BLaER1 (cell line): Measurements from ENCODE around the gene CMTM2.

Source experiments
- H3K27ac ChIP-seq: shearing (Covaris generic); formaldehyde crosslinking; 2 replicates; pipeline ENCODE4 v1.8.1; 2022
- H3K27me3 ChIP-seq: shearing (Covaris generic); formaldehyde crosslinking; 2 replicates; pipeline ENCODE4 v1.8.1; 2022
- H3K36me3 ChIP-seq: shearing (Covaris generic); formaldehyde crosslinking; 2 replicates; pipeline ENCODE4 v1.8.1; 2022
- H3K4me1 ChIP-seq: shearing (Covaris generic); formaldehyde crosslinking; 2 replicates; pipeline ENCODE4 v1.8.1; 2022
- H3K4me2 ChIP-seq: shearing (Covaris generic); formaldehyde crosslinking; 2 replicates; pipeline ENCODE4 v1.8.1; 2022
- H3K4me3 ChIP-seq: shearing (Covaris generic); formaldehyde crosslinking; 2 replicates; pipeline ENCODE4 v1.8.1; 2022
- H3K9ac ChIP-seq: shearing (Covaris generic); formaldehyde crosslinking; 2 replicates; pipeline ENCODE4 v1.8.1; 2022
- H3K9me3 ChIP-seq: shearing (Covaris generic); formaldehyde crosslinking; 2 replicates; pipeline ENCODE4 v1.8.1; 2022
- H4K20me1 ChIP-seq: shearing (Covaris generic); formaldehyde crosslinking; 2 replicates; pipeline ENCODE4 v1.8.1; 2022
- Cebpa-rat ChIP-seq: shearing (Covaris generic); IDR thresholded peaks from 2 replicates; pipeline ENCODE4 v1.8.1; 2022

CMTM2 gene, protein sequence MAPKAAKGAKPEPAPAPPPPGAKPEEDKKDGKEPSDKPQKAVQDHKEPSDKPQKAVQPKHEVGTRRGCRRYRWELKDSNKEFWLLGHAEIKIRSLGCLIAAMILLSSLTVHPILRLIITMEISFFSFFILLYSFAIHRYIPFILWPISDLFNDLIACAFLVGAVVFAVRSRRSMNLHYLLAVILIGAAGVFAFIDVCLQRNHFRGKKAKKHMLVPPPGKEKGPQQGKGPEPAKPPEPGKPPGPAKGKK

DNA sequence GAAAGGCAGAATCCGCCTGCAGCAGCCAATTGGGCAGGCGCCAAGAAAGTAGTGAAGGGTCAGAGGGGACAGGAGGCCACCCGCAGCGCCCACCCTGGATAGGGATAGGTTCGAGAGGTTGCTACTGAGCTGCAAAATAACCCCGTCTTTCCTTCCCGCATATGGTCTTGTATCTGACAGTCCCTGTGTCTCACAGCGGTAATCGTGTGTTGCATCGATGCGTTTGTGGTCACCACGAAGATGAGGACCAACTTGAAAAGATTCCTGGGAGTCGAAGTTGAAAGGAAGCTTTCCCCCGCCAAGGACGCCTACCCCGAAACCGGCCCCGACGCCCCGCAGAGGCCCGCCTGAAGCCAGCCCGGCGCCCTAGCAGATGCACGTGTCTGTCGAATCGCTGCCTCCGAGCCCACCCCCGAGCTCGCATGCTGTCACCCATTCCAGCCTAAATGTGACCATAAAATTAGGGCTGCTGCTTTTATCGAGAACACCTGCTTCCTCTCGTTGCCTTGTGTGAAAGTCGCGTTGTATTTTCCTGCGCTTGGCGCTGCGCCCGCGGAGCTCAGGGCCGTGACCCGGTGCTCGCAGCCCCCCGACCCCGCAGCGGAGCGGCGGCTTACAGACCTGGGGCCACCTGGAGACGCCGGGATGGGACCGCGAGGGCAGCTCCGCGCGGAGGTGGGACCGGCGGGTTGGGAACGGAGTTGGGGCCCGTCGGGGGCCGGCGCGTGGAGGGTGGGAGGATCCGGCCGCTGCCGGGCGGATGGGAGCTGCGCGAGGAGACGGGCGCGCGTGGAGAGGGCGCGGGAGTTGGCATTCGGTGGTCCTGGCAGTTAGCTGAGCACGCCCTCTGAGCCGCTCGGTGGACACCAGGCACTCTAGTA lies at the start of gene CMTM2:
Gene CMTM2, plus strand, starts transcription at position 813 of the 881 bp plus-strand sequence. CDS start 145 bp downstream, outside the sequence.
- no peak for TF ChIP-seq Cebpa-rat
- Histone ChIP-seq H3K4me3 (peak within 1 kb of the TSS; percentile 58), H3K4me1 (peaks cover 92% of the 10 kb centered on the region), H3K9ac (peak within 1 kb of the TSS; percentile 67), H4K20me1 (no peaks in the 10 kb centered on the region), H3K4me2 (peak within 1 kb of the TSS; percentile 93), H3K36me3 (no peaks in the 10 kb centered on the region), H3K27me3 (no peaks in the 10 kb centered on the region), H3K9me3 (no peaks in the 10 kb centered on the region), H3K27ac (peak within 1 kb of the TSS; percentile 71)

DNA sequence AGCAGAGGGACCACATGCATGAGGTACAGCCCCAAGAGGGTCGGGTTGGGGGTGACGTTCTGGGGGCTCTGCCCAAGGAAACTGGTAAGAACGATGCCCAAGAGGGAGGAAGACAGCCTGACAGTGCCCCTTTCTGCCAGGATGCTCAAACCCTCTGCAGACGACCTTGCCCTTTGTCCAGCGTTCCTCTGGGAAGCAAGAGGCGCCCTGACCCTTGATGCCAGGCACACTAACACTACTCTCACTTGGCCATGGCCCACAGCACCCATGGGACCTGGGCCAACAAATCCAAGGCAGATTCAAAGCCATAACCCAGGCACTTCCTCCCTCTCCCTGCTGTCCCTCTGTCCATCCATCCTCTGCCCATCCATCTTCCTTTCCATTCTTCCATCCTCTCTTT lies 49.8 kb upstream of the CMTM2 start:
- no peak overlapping the region for H3K9ac ChIP-seq
- no peak for TF ChIP-seq Cebpa-rat
- peaks cover 28% of the 10 kb centered on the region; the same call in 1 of the 2 replicates for H3K36me3 ChIP-seq
- H3K4me3 ChIP-seq: no peak overlapping the region
- H3K9me3 ChIP-seq: no peaks in the 10 kb centered on the region
- no peaks in the 10 kb centered on the region for H3K27me3 ChIP-seq
- no peak overlapping the region for H3K4me2 ChIP-seq
- H3K4me1 ChIP-seq: peaks cover 44% of the 10 kb centered on the region
- no peaks in the 10 kb centered on the region for H4K20me1 ChIP-seq
- no peak overlapping the region for H3K27ac ChIP-seq

DNA sequence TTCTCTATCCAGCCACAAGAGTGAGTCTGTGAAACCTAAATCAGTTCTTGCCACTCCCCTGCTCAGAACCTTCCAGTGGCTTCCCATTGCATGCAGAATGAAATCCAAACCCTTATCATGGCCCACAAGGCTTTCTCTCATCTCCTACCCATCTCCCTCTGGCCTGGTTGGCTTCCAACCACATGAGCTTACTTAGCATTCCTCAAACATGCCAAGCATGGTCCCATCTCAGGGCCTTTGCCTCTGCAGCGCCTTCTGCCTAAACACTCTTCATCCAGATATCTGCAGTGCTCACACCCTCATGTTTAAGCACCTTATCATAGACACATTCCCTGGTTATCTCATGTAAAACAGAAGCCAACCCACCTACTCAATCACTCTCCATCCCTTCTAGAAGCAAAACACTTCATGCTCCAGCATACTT lies 44.9 kb upstream of the CMTM2 start:
- Histone ChIP-seq H3K4me2 (no peak overlapping the region), H3K4me1 (peaks cover 28% of the 10 kb centered on the region), H4K20me1 (no peaks in the 10 kb centered on the region), H3K27me3 (no peaks in the 10 kb centered on the region), H3K4me3 (no peak overlapping the region), H3K36me3 (peaks cover 15% of the 10 kb centered on the region; the same call in 1 of the 2 replicates), H3K9me3 (no peaks in the 10 kb centered on the region), H3K27ac (no peak overlapping the region), H3K9ac (no peak overlapping the region)
- TF ChIP-seq Cebpa-rat: no peak

DNA sequence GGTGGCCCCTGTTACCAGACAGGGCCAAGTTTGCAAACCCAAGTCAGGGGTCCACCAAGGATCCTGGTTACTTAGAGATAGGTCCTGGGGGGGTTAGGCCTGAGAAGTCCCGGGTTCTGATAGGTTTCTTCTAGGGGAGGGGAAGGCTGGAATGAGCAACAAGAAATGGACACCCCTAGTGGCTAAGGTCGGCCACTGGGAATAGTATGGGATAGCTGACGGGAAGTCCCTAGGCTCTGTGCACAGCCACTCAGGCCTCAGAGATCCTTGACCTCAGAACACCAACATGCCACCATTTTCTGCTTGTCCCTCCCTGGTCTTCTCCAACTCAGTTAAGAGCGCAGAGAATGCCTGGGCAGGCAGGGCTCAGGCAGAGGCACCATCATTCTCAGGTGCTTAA lies 42.7 kb upstream of the CMTM2 start:
- peaks cover 45% of the 10 kb centered on the region for H3K4me1 ChIP-seq
- no peak overlapping the region for H3K9ac ChIP-seq
- H4K20me1 ChIP-seq: no peaks in the 10 kb centered on the region
- H3K36me3 ChIP-seq: no peaks in the 10 kb centered on the region
- H3K4me2 ChIP-seq: no peak overlapping the region
- H3K27ac ChIP-seq: no peak overlapping the region
- no peaks in the 10 kb centered on the region for H3K9me3 ChIP-seq
- H3K4me3 ChIP-seq: no peak overlapping the region
- TF ChIP-seq Cebpa-rat: no peak
- no peaks in the 10 kb centered on the region for H3K27me3 ChIP-seq

DNA sequence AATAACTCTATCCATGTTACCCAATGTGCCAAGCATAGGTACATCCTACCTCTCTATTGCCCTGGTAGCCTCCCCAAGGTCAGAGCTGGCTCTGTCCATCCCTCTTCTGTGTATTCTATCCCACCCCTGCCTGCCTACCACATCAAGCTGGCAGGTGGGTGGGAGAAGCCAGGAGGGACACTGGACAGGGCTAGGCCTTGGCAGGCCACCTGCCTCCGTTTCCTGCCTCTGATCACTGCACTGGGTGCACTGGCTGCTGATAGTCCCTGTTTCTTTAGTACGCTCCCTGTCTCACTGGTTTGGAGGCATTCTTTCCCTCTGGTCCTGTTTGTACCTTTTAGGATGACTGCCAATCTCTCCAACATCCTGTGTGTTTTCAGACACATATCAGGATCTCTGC lies 42.0 kb upstream of the CMTM2 start:
- H4K20me1 ChIP-seq: no peaks in the 10 kb centered on the region
- H3K36me3 ChIP-seq: no peaks in the 10 kb centered on the region
- peaks cover 50% of the 10 kb centered on the region for H3K4me1 ChIP-seq
- H3K4me2 ChIP-seq: no peak overlapping the region
- no peak overlapping the region for H3K4me3 ChIP-seq
- TF ChIP-seq Cebpa-rat: no peak
- H3K27me3 ChIP-seq: no peaks in the 10 kb centered on the region
- no peak overlapping the region for H3K9ac ChIP-seq
- H3K27ac ChIP-seq: no peak overlapping the region
- no peaks in the 10 kb centered on the region for H3K9me3 ChIP-seq

DNA sequence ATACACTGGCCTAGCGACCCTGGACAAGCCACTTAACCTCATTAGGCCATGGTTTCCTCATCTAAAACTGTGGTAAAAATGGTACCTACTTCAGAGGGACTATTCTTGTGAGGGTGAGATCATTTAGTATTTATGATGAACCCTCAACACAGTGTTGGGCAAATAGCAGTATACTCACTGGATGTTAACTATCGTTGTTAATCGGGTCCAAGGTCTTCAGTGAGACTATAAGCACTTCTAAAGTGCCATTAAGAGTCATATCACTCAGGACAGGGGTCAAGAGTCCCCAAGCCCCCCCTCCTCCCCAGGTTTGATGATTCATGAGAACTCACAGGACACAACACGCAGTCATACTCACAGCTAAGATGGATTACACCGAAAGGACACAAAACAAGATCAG lies 40.4 kb upstream of the CMTM2 start:
- no peak for TF ChIP-seq Cebpa-rat
- Histone ChIP-seq H3K9me3 (no peaks in the 10 kb centered on the region), H3K36me3 (no peaks in the 10 kb centered on the region), H3K4me2 (peak overlapping the region; percentile 72), H4K20me1 (no peaks in the 10 kb centered on the region), H3K4me3 (no peak overlapping the region), H3K4me1 (peaks cover 67% of the 10 kb centered on the region), H3K27ac (peak overlapping the region; percentile 69), H3K27me3 (no peaks in the 10 kb centered on the region), H3K9ac (peak overlapping the region; percentile 35; the same call in 1 of the 2 replicates)

DNA sequence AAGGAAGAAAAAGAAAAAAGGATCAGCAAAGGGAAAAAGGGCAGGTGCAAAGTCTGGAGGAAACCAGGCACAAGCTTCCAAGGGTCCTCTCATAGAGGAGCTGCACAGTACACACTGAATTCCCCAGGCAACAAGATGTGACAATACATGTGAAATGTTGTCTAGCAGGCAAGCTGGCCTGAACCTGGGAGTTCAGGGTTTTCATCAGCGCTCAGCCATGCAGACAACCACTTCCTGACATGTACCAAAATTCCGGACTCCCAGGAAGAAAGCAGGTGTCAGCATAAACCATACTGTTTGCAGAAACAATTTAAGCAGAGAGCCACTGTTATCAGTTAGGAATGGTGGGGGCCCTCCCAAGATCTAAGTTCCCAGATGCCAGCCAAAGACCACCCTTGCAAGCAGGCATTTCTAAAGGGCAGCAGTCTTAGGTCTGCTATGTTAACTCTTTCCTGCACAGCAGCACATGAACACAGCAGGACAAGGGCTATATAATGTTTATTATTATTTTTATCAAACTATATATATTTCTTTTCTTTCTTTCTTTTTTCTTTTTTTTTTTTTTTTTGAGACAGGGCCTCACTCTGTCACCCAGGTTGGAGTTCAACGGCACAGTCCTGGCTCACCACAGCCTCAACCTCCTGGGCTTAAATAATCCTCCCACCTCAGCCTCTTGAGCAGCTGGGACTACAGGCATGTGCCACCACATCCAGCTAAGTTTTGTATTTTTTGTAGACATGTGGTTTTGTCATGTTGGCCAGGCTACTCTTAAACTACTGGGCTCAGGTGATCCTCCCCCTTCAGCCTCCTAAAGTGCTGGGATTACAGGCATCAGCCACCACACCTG lies 39.4 kb upstream of the CMTM2 start:
- TF ChIP-seq Cebpa-rat: peak; percentile 40; the same call in 1 of the 2 replicates
- H3K9me3 ChIP-seq: no peaks in the 10 kb centered on the region
- no peaks in the 10 kb centered on the region for H4K20me1 ChIP-seq
- H3K4me1 ChIP-seq: peaks cover 76% of the 10 kb centered on the region
- H3K4me2 ChIP-seq: peak overlapping the region; percentile 72
- H3K36me3 ChIP-seq: no peaks in the 10 kb centered on the region
- peak overlapping the region; percentile 3; the same call in 1 of the 2 replicates for H3K9ac ChIP-seq
- no peak overlapping the region for H3K4me3 ChIP-seq
- no peaks in the 10 kb centered on the region for H3K27me3 ChIP-seq
- peak overlapping the region; percentile 69 for H3K27ac ChIP-seq

DNA sequence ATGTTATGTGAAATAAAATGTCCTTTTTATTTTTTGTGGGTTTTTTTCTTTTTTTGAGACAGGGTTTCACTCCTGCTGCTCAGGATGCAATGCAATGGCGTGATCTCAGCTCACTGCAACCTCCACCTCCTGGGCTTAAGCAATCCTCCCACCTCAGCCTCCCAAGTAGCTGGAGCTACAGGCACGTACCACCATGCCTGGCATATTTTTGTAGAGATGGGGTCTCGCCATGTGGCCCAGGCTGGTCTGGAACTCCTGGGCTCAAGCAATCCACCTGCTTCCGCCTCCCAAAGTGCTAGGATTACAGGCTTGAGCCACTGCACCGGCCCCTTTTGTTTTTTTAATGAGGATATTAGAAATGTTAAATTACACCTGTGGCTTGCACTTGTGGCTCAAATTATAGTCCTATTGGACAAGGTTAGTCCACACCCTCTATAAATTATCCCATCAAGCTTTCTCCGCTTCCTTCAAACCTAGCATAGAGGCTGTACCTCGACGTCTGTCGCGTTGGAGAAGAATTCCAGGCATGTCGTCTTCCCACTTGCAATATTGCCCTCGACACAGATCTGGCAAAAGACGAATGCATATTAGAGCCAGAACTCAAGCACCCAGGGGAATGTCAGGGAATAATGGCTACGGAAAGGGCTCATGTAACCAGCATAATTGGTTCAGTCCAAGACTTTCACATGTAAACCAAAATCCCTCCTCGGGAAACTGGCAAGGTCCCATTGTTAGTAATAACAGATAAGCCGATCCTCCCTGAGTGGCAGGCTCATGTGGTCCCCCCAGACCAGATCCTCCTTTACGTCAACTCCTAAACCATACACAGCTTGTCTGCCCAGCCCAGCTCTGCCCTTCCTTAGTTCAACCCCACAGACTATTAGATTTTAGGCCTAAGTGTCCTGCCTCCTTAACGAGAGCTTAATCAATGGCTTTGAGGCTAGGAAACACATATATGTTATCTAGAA lies 37.6 kb upstream of the CMTM2 start:
- H3K4me1 ChIP-seq: peaks cover 87% of the 10 kb centered on the region
- H3K4me2 ChIP-seq: peak overlapping the region; percentile 9; the same call in 1 of the 2 replicates
- H3K36me3 ChIP-seq: no peaks in the 10 kb centered on the region
- no peaks in the 10 kb centered on the region for H3K27me3 ChIP-seq
- H4K20me1 ChIP-seq: no peaks in the 10 kb centered on the region
- no peak for TF ChIP-seq Cebpa-rat
- no peak overlapping the region for H3K9ac ChIP-seq
- H3K9me3 ChIP-seq: no peaks in the 10 kb centered on the region
- H3K27ac ChIP-seq: peak overlapping the region; percentile 23; the same call in 1 of the 2 replicates
- H3K4me3 ChIP-seq: no peak overlapping the region
